Raji (cell line): ENCODE measurements around the gene YJEFN3.

Source experiments
- POLR2A ChIP-seq: IDR thresholded peaks from 2 replicates; pipeline ENCODE4 v1.6.1; 2011; ENCODE audit warnings: low read depth, low read length, control low read depth; ENCODE audit not compliant: insufficient read depth

Gene YJEFN3

GRCh38 chr19:19568802-19569756 is 40.4 kb downstream of the YJEFN3 start:
- TF ChIP-seq POLR2A, result no peak

- no peak for TF ChIP-seq POLR2A
These were observed 41.9 kb downstream of the YJEFN3 start for GRCh38 chr19:19570571-19570970.

- no peak for TF ChIP-seq POLR2A
These were observed 42.5 kb downstream of the YJEFN3 start for GRCh38 chr19:19571071-19571786.

GRCh38 chr19:19575411-19575810 is 46.7 kb downstream of the YJEFN3 start:
- TF ChIP-seq POLR2A, result no peak

- no peak for TF ChIP-seq POLR2A
These were observed 49.5 kb downstream of the YJEFN3 start for GRCh38 chr19:19578252-19578651.

- TF ChIP-seq POLR2A, result no peak
These were observed 51.0 kb downstream of the YJEFN3 start for GRCh38 chr19:19579533-19580361.

- no peak for TF ChIP-seq POLR2A
These were observed 51.7 kb downstream of the YJEFN3 start for GRCh38 chr19:19580418-19580817.

GRCh38 chr19:19581391-19581790 is 52.7 kb downstream of the YJEFN3 start:
- TF ChIP-seq POLR2A, result no peak

GRCh38 chr19:19582471-19582870 is 53.8 kb downstream of the YJEFN3 start:
- no peak for TF ChIP-seq POLR2A

GRCh38 chr19:19584356-19584755 is 55.6 kb downstream of the YJEFN3 start:
- TF ChIP-seq POLR2A, result no peak
